RWPE1 (cell line): Measurements from ENCODE around the gene EGFLAM.
"Not testable (repeated sequence)": the region's sequence is repeated elsewhere in the genome, so short reads cannot be mapped to it uniquely, and the experiment has no call there.

Source experiments
- CTCF ChIA-PET: fragments of 350-600 bp; sonication (Branson Sonifier 250); formaldehyde crosslinking; extraction: SDS; loops from one replicate; lab custom pipeline; 2021; lab: Yijun Ruan, JAX
- POLR2A ChIA-PET: fragments of 400-600 bp; formaldehyde crosslinking; extraction: SDS; loops from one replicate; lab custom pipeline; 2020; ENCODE audit warnings: antibody characterized with exemption; ENCODE audit not compliant: low non-redundant PET; lab: Yijun Ruan, JAX
- DNase-seq: peaks from one replicate; pipeline ENCODE4 v3.0.0; 2012; ENCODE audit warnings: low spot score
- H3K27ac ChIP-seq: fragments of 450-650 bp; 2 replicates; pipeline ENCODE4 v1.5.1; 2017
- TF ChIP-seq, protein P1 (sequence below): fragments of 450-650 bp; conservative IDR thresholded peaks from 2 replicates; pipeline ENCODE4 v1.5.1; 2017; ENCODE audit warnings: low read depth, mild to moderate bottlenecking

EGFLAM gene

GRCh38 chr5:38323645-38324295 is 65.4 kb downstream of the EGFLAM start:
- DNase-seq, result peak; percentile 17

GRCh38 chr5:38329132-38329715 is 70.9 kb downstream of the EGFLAM start:
- peak; percentile 72 for DNase-seq
- TF ChIP-seq, protein P1, sequence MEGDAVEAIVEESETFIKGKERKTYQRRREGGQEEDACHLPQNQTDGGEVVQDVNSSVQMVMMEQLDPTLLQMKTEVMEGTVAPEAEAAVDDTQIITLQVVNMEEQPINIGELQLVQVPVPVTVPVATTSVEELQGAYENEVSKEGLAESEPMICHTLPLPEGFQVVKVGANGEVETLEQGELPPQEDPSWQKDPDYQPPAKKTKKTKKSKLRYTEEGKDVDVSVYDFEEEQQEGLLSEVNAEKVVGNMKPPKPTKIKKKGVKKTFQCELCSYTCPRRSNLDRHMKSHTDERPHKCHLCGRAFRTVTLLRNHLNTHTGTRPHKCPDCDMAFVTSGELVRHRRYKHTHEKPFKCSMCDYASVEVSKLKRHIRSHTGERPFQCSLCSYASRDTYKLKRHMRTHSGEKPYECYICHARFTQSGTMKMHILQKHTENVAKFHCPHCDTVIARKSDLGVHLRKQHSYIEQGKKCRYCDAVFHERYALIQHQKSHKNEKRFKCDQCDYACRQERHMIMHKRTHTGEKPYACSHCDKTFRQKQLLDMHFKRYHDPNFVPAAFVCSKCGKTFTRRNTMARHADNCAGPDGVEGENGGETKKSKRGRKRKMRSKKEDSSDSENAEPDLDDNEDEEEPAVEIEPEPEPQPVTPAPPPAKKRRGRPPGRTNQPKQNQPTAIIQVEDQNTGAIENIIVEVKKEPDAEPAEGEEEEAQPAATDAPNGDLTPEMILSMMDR, result no peak
- no peak overlapping the region for H3K27ac ChIP-seq
- POLR2A ChIA-PET, result no interaction called here
- CTCF ChIA-PET, result no interaction called here

More at GRCh38 chr5:38323645-38324295, 65.4 kb downstream of the EGFLAM start:
- ChIA-PET POLR2A (no interaction called here), CTCF (interaction anchor here (0.6 kb wide), 2 partner anchors 310 to 1172 kb away, joined by 3 read pairs; no protein-coding TSS in a partner anchor)
- TF ChIP-seq, protein P1, result no peak
- no peak overlapping the region for H3K27ac ChIP-seq

DNA sequence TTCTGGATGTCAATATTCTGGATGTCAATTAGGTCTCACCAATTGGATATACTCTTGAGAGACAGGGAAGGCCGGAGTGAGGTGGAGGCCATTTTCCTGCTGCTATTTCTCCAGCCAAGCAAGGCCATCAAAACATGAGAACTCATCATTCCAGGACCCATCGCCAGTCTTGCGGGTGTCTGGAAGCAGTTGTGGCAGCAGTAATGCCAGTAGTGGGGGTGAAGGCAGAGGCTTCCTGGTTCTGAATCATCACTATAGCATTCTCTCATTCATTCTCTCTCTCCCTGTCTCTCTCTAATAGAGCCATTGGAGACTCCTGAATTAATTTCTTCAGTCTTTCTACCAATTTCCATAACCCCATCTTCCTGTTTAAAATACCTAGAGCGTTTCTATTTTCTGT is 71.8 kb downstream of the EGFLAM start:
- DNase-seq, result no peak
- POLR2A ChIA-PET, result no interaction called here
- H3K27ac ChIP-seq, result no peak overlapping the region
- TF ChIP-seq, protein P1, result no peak
- CTCF ChIA-PET, result no interaction called here

DNA sequence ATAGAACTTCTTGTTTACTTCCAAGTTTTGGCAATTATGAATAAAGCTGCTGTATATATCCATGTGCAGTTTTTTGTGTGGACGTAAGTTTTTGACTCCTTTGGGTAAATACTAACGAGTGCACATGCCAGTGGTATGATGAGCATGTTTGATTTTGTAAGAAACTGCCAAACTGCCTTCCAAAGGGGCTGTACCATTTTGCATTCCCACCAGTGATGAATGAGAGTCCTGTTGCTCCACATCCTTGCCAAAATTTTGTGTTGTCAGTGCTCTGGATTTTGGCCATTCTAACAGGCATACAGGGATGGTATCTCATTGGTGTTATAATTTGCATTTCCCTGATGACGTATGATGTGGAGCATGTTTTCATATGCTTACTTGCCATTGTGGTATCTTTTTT is 73.5 kb downstream of the EGFLAM start:
- CTCF ChIA-PET, result no interaction called here

GRCh38 chr5:38333181-38333580 is 74.8 kb downstream of the EGFLAM start:
- POLR2A ChIA-PET, result interaction anchor here (0.7 kb wide), 1 partner anchor 32 kb away, joined by 13 read pairs; no protein-coding TSS in a partner anchor
- CTCF ChIA-PET, H3K27ac ChIP-seq, DNase-seq: not testable (repeated sequence)

More for the DNA sequence above, 73.5 kb downstream of the EGFLAM start:
- DNase-seq, result no peak
- TF ChIP-seq, protein P1, result no peak
- POLR2A ChIA-PET, result no interaction called here
- H3K27ac ChIP-seq, result no peak overlapping the region

- TF ChIP-seq, protein P1, result no peak
- ChIA-PET POLR2A (no interaction called here), CTCF (no interaction called here)
- H3K27ac ChIP-seq, result no peak overlapping the region
- DNase-seq, result no peak
Measured at GRCh38 chr5:38338455-38338854, 80.1 kb downstream of the EGFLAM start.

- POLR2A ChIA-PET, result no interaction called here
- TF ChIP-seq, protein P1, result no peak
- DNase-seq, result no peak
- CTCF ChIA-PET, result no interaction called here
- no peak overlapping the region for H3K27ac ChIP-seq
Measured at GRCh38 chr5:38339446-38339845, 81.1 kb downstream of the EGFLAM start.
